Stimulated activated CD4-positive, alpha-beta T cell treated with anti-CD3 and anti-CD28 coated beads, Interleukin-1b, Interleukin-23, amount 100 ng/mL, for 48 hours (primary cell): ENCODE results near the gene CHST13.

ENCODE experiments used
- DNase-seq: peaks from one replicate; pipeline ENCODE4 v3.0.0-alpha.2; 2020

The CHST13 gene

DNA sequence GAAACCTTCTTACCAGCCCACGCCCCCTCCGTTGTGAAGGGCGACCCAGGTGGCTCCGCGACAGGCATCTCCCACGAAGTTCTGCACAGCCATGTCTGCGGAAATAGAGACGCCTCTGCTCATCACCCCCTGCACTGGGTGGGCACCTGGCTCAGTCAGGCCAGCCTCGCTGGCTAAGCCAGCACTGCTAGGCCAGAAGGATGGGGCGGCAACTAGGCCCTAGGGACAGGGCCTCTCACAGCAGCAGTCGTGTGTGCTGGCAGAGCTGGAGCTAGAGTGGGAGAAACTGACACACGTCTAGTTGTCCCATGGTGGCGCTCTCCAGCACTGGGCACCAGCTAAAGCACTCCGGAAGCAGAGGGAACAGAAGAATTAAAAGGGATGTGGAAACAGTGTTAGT, 35.8 kb upstream of the CHST13 start:
- DNase-seq = no peak

DNA sequence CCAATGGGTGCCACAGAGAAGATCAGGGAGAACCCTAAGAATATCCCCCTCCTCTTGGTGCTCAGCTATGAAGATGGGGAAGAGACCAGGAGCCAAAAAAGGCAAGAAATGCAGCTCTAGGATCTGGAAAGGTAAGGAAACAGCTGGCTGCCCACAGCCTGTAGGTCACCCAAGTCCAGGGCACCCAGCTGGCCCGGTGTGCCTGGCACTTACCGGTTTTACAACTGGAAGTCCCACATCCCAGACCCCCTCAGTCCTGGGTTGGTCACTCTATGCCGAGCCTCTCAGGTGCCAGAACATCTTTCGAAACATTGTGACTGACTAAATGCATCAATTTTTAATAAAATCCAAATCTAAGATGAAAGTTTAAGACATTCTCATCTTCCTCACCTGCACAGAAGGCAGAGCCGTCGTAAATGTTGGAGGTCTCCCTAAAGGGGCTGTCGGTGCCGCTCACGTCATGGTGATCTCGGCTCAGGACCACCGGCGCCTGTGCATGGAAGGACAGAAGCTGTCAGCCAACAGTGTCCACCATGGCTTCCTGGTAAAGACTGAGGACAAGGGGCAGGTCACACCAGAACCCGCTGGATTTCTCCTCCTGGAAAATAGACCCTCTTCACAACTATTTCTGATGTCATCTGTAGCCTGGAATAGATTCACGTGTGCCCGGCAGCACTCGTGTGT, 34.9 kb upstream of the CHST13 start:
- no peak for DNase-seq

DNA sequence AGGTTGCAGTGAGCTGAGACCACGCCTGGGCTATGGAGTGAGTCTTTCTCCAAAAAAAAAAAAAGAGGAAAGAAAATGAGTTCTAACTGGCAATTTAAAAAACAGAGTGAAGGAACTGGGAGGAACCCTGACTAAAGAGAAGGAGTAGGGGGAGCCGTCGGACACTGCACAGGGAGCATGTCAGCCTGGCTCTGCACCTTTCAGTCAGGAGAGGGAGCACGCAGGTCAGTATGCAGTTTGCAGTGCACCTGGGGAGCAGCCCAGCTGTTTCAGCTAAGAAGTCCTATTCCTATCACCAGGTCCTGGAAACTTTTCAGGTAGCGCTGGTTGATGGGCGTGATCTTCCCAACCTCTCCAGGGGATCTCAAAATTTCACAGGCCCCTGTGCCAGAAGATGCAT, 33.3 kb upstream of the CHST13 start:
- no peak for DNase-seq

DNA sequence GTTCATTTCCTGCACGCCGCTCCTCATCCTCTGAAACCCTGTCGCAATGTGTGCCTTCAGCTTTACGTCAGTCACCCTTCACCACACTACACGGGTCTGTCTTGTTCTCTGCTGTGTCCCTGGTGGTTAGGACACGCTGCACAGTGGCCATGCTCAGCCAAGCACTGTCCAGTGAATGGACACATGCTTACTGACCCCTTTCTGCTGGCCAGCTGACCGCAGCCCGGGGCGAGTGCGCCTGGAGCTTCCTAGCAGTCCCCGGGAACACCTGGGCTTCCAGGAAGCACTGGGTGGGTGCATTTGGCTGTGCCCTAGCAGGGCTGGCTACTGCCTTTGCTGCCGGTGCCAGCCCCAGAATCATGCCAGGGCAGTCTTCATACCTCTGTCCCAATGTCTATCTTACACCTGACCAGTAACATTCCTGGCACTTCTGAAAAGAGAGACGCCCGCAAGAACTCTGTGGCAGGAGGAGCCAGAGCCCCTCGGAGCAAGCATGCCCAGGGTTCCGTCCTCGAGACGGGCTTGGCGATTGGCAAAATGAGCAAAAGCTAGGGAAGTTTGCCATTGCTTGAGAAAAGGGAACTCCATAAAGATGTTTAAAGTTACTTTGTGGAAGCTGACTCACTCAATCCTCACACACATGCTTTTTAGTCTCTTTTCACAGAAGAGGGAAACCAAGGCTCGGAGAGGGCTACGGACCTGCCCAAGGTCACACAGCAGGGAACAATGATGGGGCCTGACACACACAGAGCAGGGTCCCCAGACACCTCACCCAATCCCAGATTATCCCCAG, 32.5 kb upstream of the CHST13 start:
- DNase-seq = no peak

DNA sequence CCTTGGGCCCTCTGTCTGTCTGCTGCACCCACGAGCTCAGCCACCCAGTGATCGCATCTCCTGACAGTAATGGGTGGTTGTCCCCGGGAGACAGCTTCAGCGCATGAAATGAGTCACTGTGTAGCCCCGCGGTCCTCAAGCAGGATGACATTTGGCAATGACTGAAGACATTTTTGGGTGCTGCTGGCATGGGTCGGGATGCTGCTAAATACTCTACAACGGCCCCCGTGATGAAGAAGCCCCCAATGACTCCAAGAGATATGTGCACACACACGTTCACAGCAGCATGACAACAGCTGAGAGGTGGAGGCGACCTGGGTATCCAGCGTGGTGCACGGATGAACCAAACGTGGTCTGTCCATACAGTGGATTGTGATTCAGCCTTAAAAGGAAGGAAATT, 30.9 kb upstream of the CHST13 start:
- DNase-seq = no peak

DNA sequence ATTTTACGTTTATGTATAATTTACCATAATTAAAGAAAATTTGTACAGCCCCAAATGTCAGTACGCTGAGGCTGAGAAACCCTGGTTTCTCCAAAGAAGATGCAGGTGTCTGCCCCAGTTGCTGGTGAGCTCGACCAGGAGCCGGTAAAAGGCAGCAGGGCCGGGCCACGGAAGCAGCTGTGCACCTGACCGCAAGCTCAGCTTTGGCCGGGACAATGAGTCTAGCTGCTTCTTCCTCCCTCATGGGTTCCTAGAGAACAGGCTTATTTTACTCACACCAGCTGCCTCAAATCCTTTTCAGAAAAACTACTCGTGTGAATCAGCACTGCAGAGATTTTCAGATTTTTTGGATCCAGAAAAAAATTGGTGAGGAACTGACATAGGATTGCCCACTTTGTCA, 30.2 kb upstream of the CHST13 start:
- no peak for DNase-seq

DNA sequence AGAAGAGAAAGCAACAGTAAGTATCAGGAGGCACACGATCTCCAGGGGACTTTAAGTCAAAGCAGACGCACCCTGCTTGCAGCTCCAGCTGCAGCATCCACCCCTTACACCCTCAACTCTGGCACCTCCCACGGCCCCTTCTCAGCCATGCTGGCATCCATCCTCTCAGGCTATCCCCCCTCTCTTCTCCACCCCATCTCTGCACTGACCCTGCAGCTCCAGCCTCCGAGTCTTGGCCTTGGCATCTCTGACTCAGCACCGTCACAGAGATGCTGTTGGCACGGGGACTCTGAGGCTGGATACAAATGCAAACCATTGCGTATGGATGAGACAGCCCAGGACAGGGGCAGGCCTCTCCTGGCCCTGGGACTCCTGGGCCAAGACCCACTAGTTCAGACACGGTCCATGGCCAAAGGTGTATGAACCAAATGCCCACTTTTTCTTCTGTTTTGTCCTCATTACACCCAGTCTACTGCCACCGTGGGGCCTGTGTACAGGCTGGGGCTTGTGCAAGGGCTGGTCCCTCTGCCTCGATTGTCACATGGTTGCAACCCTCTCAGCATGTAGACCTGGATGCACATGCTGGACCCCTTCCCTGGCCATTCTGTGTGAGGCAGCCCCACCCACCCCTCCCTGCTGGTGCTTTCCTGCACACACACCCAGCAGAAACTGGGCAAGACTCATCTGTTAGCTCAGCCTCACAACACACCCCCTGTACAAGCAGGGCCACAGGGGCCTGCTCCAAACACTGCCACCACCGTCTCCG, 29.6 kb upstream of the CHST13 start:
- no peak for DNase-seq

DNA sequence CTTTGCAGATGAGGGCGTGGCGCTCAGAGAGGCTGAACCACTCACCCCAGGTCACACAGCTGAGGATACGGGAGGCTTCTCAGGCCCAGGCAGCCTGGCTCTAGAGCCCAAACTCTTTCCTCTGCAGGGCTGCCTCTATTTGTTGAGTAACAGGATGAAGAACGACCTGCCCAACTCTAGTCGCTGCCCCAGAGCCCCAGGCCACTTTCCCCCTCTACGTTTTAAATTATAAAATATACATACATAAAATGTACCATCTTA, 29.1 kb upstream of the CHST13 start:
- DNase-seq = no peak

DNA sequence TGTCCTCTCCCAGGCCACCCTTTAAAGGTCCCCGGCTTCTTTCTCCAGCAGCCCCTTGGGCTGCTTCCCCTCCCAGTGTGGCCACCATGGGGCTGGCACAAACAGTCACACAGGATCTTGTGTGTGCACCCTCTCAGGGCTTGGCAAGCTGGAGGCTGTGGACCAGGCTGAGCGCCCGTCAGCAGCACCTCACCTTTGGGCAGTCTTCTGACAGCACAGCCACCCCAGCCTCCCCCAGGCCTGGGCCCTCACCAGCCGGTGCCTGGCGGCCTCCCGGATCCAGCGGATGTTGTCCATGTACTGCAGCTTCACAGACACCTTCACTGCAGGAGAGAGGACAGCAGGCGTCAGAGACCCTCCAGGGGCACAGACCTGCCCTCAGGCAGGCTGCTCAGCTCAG, 28.2 kb upstream of the CHST13 start:
- DNase-seq = no peak

DNA sequence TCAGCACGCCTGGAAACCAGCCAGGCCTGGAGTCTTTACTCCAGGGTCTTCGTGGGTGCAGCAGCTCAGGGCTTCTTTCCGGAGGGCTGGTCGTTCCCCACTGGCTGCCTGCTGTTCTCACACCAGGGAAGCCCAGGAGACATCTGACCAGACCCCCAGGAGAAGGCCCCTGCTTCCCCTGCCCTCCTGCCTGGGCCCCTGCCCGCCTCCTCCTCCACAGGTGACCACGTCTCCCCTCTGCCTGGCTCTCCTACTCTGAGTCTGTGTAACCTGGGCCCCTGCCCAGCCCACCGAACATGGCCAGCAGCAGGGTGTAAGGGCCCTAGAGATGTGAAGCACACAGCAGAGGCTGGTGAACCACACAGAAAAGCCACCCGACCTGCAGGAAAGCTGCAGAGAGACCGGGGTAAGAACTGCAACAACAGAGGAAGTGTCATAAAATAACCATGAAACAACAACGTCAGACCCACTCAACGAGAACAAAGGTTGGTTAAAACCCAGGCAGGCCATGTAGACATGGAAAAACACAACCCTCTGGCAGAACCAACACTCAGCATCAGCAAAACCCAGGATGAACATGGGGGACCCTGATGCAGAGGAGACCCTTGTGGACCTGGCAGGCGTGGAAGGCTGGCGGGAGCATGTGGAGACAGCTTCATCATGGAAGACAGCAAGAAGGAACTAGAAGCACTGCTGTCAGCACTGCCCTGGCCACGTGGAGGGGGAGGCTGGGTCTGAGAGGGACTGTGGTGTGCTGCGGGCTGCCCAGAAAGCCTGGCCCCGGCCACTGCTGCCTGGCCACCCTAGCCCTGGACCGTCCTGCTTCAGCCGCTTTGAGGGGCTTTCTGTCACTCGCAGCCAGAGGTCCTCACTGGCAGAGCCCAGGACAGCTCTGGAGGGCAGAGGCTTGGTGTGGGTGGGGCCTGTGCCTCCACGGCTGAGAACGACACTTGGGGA, 26.8 kb upstream of the CHST13 start:
- no peak for DNase-seq

DNA sequence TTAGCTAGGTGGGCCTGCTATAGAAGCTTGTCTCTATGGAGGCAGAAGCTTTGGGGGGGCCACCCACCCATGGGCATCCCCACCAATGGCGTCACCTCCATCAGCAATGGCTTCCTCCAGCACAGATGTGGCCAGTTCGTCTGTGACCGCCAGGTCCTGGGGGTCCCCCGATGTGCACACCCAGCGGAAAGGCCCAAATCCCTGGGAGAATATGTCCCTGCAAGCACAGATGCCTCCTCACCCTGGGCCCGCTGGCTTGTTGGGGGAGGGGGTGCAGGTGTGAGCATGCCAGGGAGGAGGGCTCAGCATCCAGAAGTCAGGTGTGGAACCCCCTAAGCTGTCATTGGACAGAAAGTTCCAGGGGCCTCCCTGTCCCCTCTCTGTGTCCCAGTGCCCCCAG, 26.0 kb upstream of the CHST13 start:
- DNase-seq = no peak

DNA sequence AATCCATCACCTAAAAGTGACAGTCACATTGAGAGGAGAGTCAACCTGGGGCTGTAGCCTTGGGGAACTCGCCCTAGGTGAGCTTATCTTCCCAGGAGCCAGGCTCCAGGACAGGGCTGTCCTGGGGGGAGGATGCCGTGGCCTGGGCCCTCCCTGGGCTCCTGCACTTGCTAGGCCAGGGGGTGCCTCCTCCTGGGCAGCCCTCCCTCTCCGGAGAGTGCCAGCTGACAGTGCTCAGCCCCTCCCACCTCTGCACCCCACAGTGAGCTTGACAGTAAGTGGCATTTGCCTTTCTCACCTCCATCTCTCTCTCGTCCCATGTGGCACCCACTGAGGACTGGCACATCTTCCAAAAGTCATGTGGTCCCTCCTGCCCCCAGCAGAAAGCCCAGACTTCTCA, 25.5 kb upstream of the CHST13 start:
- DNase-seq = no peak

DNA sequence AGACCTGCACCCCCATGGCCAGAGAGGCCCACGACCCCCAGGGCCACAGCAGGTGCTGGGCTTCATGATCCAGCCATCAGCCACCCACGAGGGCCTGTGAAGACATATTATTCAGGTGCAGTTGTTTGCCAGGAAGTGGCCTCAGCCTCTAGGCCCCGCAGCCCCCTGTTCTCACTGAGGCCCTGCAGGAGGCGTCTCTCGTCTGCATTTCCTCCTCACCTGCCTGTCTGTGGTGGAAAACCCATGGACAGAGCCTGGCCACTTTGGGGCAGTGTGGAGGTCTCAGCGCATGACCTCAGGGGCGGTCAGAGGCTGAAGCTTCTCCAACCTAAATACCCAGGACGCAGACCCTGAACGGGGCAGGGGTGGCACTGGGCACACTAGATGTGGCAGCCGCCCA, 25.0 kb upstream of the CHST13 start:
- no peak for DNase-seq

DNA sequence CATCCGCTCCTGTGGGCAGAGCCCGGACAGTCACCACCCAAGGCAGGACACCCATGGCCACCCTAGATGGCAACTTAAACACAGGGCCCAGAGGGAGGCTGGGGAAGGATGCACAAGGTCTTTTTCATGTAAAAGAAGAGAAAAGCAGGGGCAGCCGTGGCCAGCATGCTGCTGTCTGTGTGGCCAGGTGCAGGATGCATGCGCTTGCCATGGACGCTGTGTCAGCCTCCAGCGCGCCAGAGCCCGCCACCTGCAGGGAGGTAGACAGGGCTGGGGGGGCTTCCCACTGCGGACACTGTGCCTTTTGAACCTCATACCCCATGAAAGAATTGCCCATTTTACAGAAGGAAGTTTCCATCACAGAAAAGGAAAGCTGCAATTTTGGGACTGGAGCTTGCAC, 24.6 kb upstream of the CHST13 start:
- DNase-seq = no peak

DNA sequence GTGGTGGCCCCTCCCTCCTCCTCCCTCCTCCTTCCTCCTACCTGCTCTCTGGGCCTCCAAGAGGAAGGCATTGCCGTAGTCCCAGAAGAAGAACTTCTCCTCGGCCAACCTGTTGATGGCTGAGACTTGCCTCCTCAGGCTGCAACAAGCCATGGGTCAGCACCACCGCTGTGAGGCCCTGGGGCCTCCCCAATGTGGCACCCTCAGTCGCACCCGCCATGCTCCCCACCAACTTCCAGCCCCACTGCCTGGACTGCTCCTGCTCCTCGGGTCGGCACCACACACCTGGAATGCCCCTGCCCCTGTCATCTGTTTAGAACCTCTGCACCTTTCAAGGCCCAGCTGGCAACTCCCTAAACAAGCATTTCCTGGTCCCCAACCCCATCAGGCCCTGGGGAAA, 23.9 kb upstream of the CHST13 start:
- no peak for DNase-seq

DNA sequence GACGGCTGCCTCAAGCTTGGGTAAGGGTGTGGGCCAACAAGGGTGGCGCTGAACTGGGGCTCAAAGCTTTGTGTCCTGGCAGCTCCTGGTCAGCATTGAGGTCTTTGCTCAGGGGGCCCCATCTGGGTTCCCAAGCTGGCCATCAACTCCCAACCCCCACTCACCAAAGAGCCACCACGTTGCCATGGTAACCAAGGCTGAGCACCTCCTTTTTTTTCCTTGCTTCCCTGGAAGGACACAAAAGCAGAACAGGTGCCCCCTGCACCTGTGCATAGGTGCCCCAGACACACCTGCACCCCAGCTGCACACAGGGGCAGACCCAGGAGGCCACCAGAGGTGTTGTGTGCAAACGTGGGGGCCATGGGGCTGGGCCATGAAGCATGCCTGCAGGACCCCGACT, 22.9 kb upstream of the CHST13 start:
- DNase-seq = no peak

DNA sequence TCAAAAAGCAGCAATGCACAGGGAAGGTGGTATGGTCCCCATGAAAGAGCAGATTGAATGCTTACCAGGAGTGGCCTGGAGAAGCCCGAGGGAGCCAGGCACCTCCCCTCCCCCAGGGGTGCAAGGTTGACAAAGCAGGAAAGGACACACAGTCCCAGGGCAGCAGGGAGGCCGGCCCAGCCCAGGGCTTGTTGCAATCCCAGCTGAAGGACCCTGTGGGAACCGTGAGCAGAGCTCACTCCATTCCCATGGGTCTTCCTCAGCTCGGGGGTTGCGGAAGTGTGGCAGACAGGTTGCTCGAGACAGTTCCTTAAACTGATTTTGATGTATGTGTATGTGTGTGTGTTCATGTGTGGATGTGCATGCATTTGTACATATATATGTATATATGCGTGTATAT, 22.2 kb upstream of the CHST13 start:
- no peak for DNase-seq

DNA sequence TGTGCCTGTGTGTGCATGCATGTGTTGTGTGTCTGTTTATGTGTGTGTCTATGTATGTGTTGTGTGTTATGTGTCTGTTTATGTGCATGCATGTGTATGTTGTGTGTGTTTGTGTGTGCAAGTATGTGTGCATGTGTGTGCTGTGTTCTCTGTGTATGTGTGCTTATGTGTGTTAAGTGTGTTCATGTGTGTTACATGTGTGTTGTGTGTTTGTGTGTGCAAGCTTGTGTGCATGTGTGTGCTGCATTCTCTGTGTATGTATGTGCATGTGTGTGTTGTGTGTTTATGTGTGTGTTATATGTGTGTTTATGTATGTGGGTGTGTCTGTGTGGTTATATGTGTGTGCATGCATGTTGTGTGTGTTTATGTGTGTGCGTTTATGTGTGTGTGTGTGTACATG, 21.3 kb upstream of the CHST13 start:
- DNase-seq = no peak

DNA sequence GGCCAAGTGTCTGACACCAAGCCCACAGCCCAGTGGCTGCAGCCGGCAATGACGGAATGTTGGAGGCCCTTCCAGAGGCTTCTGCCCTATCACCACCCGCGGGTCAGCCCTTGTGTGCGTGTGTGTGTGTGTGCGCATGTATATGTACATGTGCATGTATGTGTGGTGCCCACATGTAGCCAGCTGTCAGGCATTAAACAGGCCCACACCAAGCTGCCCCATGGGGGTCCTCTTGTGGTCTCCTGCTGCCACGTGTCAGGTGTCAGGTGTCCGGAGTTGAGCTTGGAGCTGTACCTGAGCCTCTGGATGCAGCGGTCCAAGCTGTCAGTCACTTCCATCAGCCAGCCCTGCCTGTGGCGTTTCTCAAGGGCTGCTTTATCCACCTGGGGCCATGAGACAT, 20.3 kb upstream of the CHST13 start:
- no peak for DNase-seq

DNA sequence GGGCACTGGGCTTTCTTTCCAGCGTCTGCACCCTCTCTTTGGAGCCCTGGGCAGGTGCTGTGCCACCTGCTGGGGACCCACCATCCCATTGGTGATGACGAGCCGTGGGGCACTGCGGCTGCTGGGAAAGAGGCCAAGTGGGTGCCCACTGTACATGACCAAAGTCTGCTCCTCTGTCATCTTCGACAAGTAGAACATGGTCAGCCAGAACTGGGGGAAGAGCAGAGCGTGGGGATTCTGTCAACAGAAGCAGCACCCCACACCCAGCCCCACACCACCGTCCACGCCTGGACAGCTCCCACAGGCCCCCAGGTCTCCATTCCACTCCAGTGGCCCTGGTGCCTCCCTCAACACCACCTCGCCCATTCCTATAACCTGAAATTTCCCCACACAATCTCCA, 16.1 kb upstream of the CHST13 start:
- no peak for DNase-seq

DNA sequence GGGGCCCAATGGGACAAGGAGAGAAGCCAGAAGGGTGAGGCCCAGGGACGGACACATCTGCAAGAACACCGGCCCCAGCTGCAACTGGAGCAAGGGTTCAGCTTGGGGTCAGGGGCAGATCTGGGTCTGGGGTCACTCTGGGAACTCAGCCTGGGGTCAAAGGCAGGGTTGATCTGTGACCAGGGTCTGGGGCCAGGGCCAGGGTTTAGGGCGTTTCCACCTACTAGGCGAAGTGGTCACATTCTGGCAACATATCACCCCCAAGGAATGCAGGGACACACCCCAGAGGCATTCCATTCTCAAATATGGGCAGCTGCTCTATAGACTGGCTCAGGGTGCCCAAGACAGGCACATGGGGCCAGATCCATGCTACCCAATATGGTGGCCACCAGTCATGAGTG, 15.4 kb upstream of the CHST13 start:
- no peak for DNase-seq

DNA sequence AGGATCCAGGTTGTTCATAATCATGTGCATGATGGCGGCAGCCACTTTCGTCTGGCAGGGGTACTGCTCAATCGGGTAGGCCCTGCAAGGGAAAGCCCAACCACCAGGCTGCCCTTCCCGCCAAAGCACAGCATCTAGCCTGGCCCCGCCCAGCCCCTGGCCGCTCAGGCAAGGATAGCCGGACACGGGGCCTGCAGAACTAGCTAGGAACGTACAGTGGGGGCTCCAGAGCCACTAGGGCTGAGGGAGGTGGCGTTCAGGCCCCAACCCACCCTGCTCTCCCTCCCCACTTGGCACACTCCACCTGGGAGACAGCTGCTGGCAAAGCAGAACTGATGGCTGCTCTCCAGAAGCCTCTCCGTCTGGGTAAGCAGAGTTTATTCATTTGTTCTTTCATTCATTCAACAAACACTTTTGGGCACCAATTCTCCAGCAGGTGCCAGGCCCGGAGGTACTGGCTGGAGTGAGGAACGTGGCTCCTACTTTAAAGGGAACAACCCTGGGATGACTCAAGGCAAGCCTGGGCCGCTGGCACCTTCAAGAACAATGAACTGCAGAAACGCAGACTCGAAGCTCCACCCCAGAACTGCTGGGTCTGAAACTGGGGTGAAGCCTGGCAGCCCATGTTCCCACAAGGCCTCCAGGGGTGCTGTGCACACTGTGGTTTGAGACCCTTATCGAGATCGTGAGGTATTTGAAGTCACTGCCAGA, 14.2 kb upstream of the CHST13 start:
- DNase-seq = no peak
